Right cardiac atrium (tissue), 5 donors: ENCODE data around the gene ASCC1. TPM values are rescaled to one million over a fixed set of nuclear protein-coding genes. Genes with fewer than 3 reads are reported as not detected.

Experiments used
- ATAC-seq, 2 donors: fragments of 200-7000 bp; cut with Tn5 transposase; one replicate each; pipeline versions ENCODE4 v1.8.0 to v1.9.1; 2020; ENCODE audit warnings: moderate library complexity in 2 of 2, mild to moderate bottlenecking in 1 of 2
- DNase-seq, 3 donors: peaks; one replicate each; pipeline ENCODE4 v3.0.0-alpha.2; 2020
- H3K27ac ChIP-seq: one replicate; pipeline ENCODE4 v1.5.1; 2013; ENCODE audit warnings: mild to moderate bottlenecking, low read length, control low read depth, moderate library complexity
- H3K27me3 ChIP-seq: one replicate; pipeline ENCODE4 v1.6.1; 2013; ENCODE audit not compliant: control insufficient read depth, insufficient read depth
- H3K4me1 ChIP-seq: one replicate; pipeline ENCODE4 v1.6.1; 2013; ENCODE audit warnings: low read length; ENCODE audit not compliant: control insufficient read depth, insufficient read depth
- H3K4me3 ChIP-seq: one replicate; pipeline ENCODE4 v1.5.1; 2013; ENCODE audit warnings: low read length, control low read depth
- H3K9me3 ChIP-seq: one replicate; pipeline ENCODE4 v1.6.1; 2013; ENCODE audit warnings: low read length; ENCODE audit not compliant: control insufficient read depth
- WGBS: extraction: QIAGEN DNeasy Blood & Tissue Kit; methylation state at CpG from one replicate; pipeline ENCODE4 v1.1.7; 2013; 5-methylcytosine and 5-hydroxymethylcytosine counted together
- intact Hi-C, 4 donors: fragments of 100-400 bp; cut with DNase I; formaldehyde crosslinking; loops; one replicate each; pipeline versions ENCODE4 v1.11.0 to v1.14.0; 2022 to 2023
- polyA plus RNA-seq: library from polyadenylated mRNA; stranded (reverse); fragments of 200-250 nt; gene quantifications from one replicate; pipeline ENCODE4 v1.2.3, GENCODE V29; 2013
- total RNA-seq, 4 donors: library from RNA; stranded (reverse); fragmentation: NEBNext Ultra II Directional; extraction: Animal tissue kit (Norgen Biotek cat#: 25700); gene quantifications; one replicate each; pipeline ENCODE4 v1.2.1, GENCODE V29; 2021
- donor health status: healthy with polysubstance abuse.
- donor health status: DM: no; HTN: yes; CAD: no.
- donor health status: DM: no; HTN: no; CAD: no.
- donor health status: DM: no; HTN: yes; CAD: no; lungs with severe emphysema.
- donor health status: DM: yes; HTN: yes; CAD: no.

ASCC1 gene
- total and polyA plus RNA-seq, 5 donors: 26.0 to 37.9 (median 31.6) TPM

GRCh38 chr10:72087969-72088888 is 127.8 kb downstream of the ASCC1 start, which contains the start of gene SPOCK2:
SPOCK2 (minus strand) TSS chr10:72088551; CDS start chr10:72088328, 223 bp downstream.
- DNase-seq (peak in 2 of 3 donors; percentile 71 to 75), ATAC-seq (peak; percentile 22 to 37)
- no peaks in the 10 kb centered on the region for H3K4me1 ChIP-seq
- H3K9me3 ChIP-seq: no peaks in the 10 kb centered on the region
- no peaks in the 10 kb centered on the region for H3K27me3 ChIP-seq
- H3K27ac ChIP-seq: peak within 1 kb of the TSS; percentile 9
- peak within 1 kb of the TSS; percentile 73 for H3K4me3 ChIP-seq
- WGBS: 5% methylated on average over 65 of the region's 65 CpGs
- intact Hi-C loops: no loop called here

- WGBS: 6% methylated on average over 50 of the region's 50 CpGs
- Histone ChIP-seq H3K4me1 (no peaks in the 10 kb centered on the region), H3K27me3 (no peaks in the 10 kb centered on the region), H3K27ac (peak overlapping the region; percentile 9), H3K9me3 (no peaks in the 10 kb centered on the region), H3K4me3 (peak overlapping the region; percentile 73)
- intact Hi-C loops: no loop called here
- no peak for DNase-seq
- peak; percentile 16 to 28 for ATAC-seq
Measured at GRCh38 chr10:72087392-72087968, 128.6 kb downstream of the ASCC1 start.

GRCh38 chr10:72086466-72087391 is 129.3 kb downstream of the ASCC1 start:
- DNase-seq (peak in 2 of 3 donors; percentile 76 to 81), ATAC-seq (peak; percentile 26 to 45)
- Histone ChIP-seq H3K9me3 (no peaks in the 10 kb centered on the region), H3K4me1 (no peaks in the 10 kb centered on the region), H3K27ac (no peak overlapping the region), H3K27me3 (no peaks in the 10 kb centered on the region), H3K4me3 (peak overlapping the region; percentile 73)
- intact Hi-C loops: no loop called here
- 52% methylated on average over 61 of the region's 61 CpGs for WGBS

- H3K4me1 ChIP-seq: no peaks in the 10 kb centered on the region
- 81% methylated on average over 1 of the region's 1 CpG for WGBS
- intact Hi-C loops: no loop called here
- no peak overlapping the region for H3K4me3 ChIP-seq
- no peaks in the 10 kb centered on the region for H3K27me3 ChIP-seq
- no peak for ATAC-seq
- no peak overlapping the region for H3K27ac ChIP-seq
- no peak for DNase-seq
- H3K9me3 ChIP-seq: no peaks in the 10 kb centered on the region
Measured at GRCh38 chr10:72085864-72086465, 130.1 kb downstream of the ASCC1 start.

- 95% methylated on average over 6 of the region's 6 CpGs for WGBS
- Histone ChIP-seq H3K27me3 (no peaks in the 10 kb centered on the region), H3K4me3 (no peak overlapping the region), H3K9me3 (no peaks in the 10 kb centered on the region), H3K27ac (no peak overlapping the region), H3K4me1 (no peaks in the 10 kb centered on the region)
- intact Hi-C loops: no loop called here
- DNase-seq (peak in 1 of 3 donors; percentile 39), ATAC-seq (no peak)
Measured at GRCh38 chr10:72085166-72085565, 130.9 kb downstream of the ASCC1 start.

GRCh38 chr10:72083790-72084459 is 132.2 kb downstream of the ASCC1 start:
- intact Hi-C loops: no loop called here
- Histone ChIP-seq H3K27ac (no peak overlapping the region), H3K9me3 (no peaks in the 10 kb centered on the region), H3K4me3 (no peak overlapping the region), H3K27me3 (no peaks in the 10 kb centered on the region), H3K4me1 (no peaks in the 10 kb centered on the region)
- ATAC-seq (no peak), DNase-seq (peak in 2 of 3 donors; percentile 4 to 55)
- 94% methylated on average over 16 of the region's 16 CpGs for WGBS

- no peak overlapping the region for H3K27ac ChIP-seq
- WGBS: 88% methylated on average over 6 of the region's 6 CpGs
- intact Hi-C loops: no loop called here
- no peaks in the 10 kb centered on the region for H3K27me3 ChIP-seq
- ATAC-seq: no peak
- no peak overlapping the region for H3K4me3 ChIP-seq
- no peaks in the 10 kb centered on the region for H3K9me3 ChIP-seq
- H3K4me1 ChIP-seq: no peaks in the 10 kb centered on the region
- peak in 1 of 3 donors; percentile 23 for DNase-seq
Measured at GRCh38 chr10:72082856-72083789, 133.0 kb downstream of the ASCC1 start.

GRCh38 chr10:72081772-72082590 is 134.1 kb downstream of the ASCC1 start:
- DNase-seq (peak in 2 of 3 donors; percentile 29), ATAC-seq (no peak)
- intact Hi-C loops: no loop called here

GRCh38 chr10:72081210-72081609 is 134.9 kb downstream of the ASCC1 start:
- WGBS: 92% methylated on average over 9 of the region's 9 CpGs
- Histone ChIP-seq H3K27me3 (no peaks in the 10 kb centered on the region), H3K4me3 (no peak overlapping the region), H3K9me3 (no peaks in the 10 kb centered on the region), H3K27ac (no peak overlapping the region), H3K4me1 (no peaks in the 10 kb centered on the region)
- DNase-seq (peak in 2 of 3 donors; percentile 16 to 22), ATAC-seq (no peak)
- intact Hi-C loops: no loop called here

More at GRCh38 chr10:72081772-72082590, 134.1 kb downstream of the ASCC1 start:
- no peaks in the 10 kb centered on the region for H3K9me3 ChIP-seq
- H3K27me3 ChIP-seq: no peaks in the 10 kb centered on the region
- H3K4me1 ChIP-seq: no peaks in the 10 kb centered on the region
- H3K27ac ChIP-seq: no peak overlapping the region
- WGBS: 81% methylated on average over 14 of the region's 14 CpGs
- H3K4me3 ChIP-seq: no peak overlapping the region
